Liver (tissue), 9 donors: ENCODE measurements around the gene EIF4E2. TPM values are rescaled to one million over a fixed set of nuclear protein-coding genes. Genes with fewer than 3 reads are reported as not detected.

Source experiments
- DNase-seq: peaks from one replicate; pipeline ENCODE4 v3.0.0-alpha.2; 2017; ENCODE audit warnings: low spot score
- H3K27ac ChIP-seq, 2 donors: one replicate each; pipeline ENCODE4 v1.7.0; 2013; ENCODE audit warnings: inconsistent platforms in 2 of 2, low read length in 2 of 2, control low read depth in 1 of 2, low read depth in 1 of 2, mild to moderate bottlenecking in 1 of 2
- H3K27me3 ChIP-seq, 4 donors: one replicate each; pipeline versions ENCODE4 v1.6.1 to v1.7.0; 2013; ENCODE audit warnings: low read length in 3 of 4, inconsistent platforms in 1 of 4, mild to moderate bottlenecking in 1 of 4, moderate library complexity in 1 of 4; ENCODE audit not compliant: control insufficient read depth in 4 of 4, insufficient read depth in 4 of 4
- H3K36me3 ChIP-seq, 4 donors: one replicate each; pipeline versions ENCODE4 v1.6.1 to v1.7.0; 2013; ENCODE audit warnings: low read length in 3 of 4, mild to moderate bottlenecking in 3 of 4, low read depth in 1 of 4, moderate library complexity in 1 of 4; ENCODE audit not compliant: control insufficient read depth in 4 of 4, insufficient read depth in 3 of 4
- H3K4me1 ChIP-seq, 4 donors: one replicate each; pipeline versions ENCODE4 v1.6.1 to v1.7.0; 2013; ENCODE audit warnings: low read length in 3 of 4, mild to moderate bottlenecking in 3 of 4, moderate library complexity in 1 of 4; ENCODE audit not compliant: control insufficient read depth in 4 of 4, insufficient read depth in 4 of 4
- H3K4me3 ChIP-seq, 3 donors: one replicate each; pipeline versions ENCODE4 v1.6.1 to v1.7.0; 2013; ENCODE audit warnings: low read length in 3 of 3, control low read depth in 1 of 3, low read depth in 1 of 3, mild to moderate bottlenecking in 1 of 3
- H3K9ac ChIP-seq, 2 donors: one replicate each; pipeline ENCODE4 v1.7.0; 2013; ENCODE audit warnings: low read length in 2 of 2, mild to moderate bottlenecking in 2 of 2, moderate library complexity in 2 of 2, control low read depth in 1 of 2, low read depth in 1 of 2
- H3K9me3 ChIP-seq, 4 donors: one replicate each; pipeline versions ENCODE4 v1.6.1 to v1.7.0; 2013; ENCODE audit warnings: low read length in 3 of 4; ENCODE audit not compliant: control insufficient read depth in 4 of 4
- EGR1 ChIP-seq, 2 donors: IDR thresholded peaks; 2 replicates each; pipeline ENCODE4 v1.6.1; 2016 to 2018; ENCODE audit warnings: antibody characterized with exemption in 2 of 2, low read depth in 2 of 2
- FOXA1 ChIP-seq: IDR thresholded peaks from 2 replicates; pipeline ENCODE4 v1.6.1; 2016; ENCODE audit warnings: antibody characterized with exemption
- FOXA2 ChIP-seq: IDR thresholded peaks from 2 replicates; pipeline ENCODE4 v1.6.1; 2016; ENCODE audit warnings: antibody characterized with exemption
- HNF4A ChIP-seq, 2 donors: conservative IDR thresholded peaks; 2 replicates each; pipeline ENCODE4 v1.6.1; 2016; ENCODE audit warnings: antibody characterized with exemption in 2 of 2, mild to moderate bottlenecking in 2 of 2
- HNF4G ChIP-seq: IDR thresholded peaks from 2 replicates; pipeline ENCODE4 v1.6.1; 2016; ENCODE audit warnings: antibody characterized with exemption
- JUND ChIP-seq, 2 donors: IDR thresholded peaks; 2 replicates each; pipeline ENCODE4 v1.6.1; 2016; ENCODE audit warnings: antibody characterized with exemption in 2 of 2
- NR2F2 ChIP-seq: IDR thresholded peaks from 2 replicates; pipeline ENCODE4 v1.6.1; 2016; ENCODE audit warnings: antibody characterized with exemption
- RAD21 ChIP-seq, 2 donors: IDR thresholded peaks; 2 replicates each; pipeline ENCODE4 v1.6.1; 2016; ENCODE audit warnings: antibody characterized with exemption in 2 of 2, mild to moderate bottlenecking in 2 of 2
- RXRA ChIP-seq, 2 donors: IDR thresholded peaks; 2 replicates each; pipeline ENCODE4 v1.6.1; 2017 to 2018; ENCODE audit warnings: antibody characterized with exemption in 2 of 2, mild to moderate bottlenecking in 1 of 2
- SP1 ChIP-seq: IDR thresholded peaks from 2 replicates; pipeline ENCODE4 v1.6.1; 2018; ENCODE audit warnings: antibody characterized with exemption, mild to moderate bottlenecking
- TAF1 ChIP-seq: conservative IDR thresholded peaks from 2 replicates; pipeline ENCODE4 v1.6.1; 2016; ENCODE audit warnings: antibody characterized with exemption, mild to moderate bottlenecking
- YY1 ChIP-seq: IDR thresholded peaks from 2 replicates; pipeline ENCODE4 v1.6.1; 2016; ENCODE audit warnings: antibody characterized with exemption, mild to moderate bottlenecking
- WGBS: extraction: QIAGEN DNeasy Blood & Tissue Kit; methylation state at CpG from one replicate; pipeline ENCODE4 v1.1.7; 2013; 5-methylcytosine and 5-hydroxymethylcytosine counted together
- polyA plus RNA-seq, 2 donors: library from polyadenylated mRNA; stranded (reverse) in 1 of 2; unstranded in 1 of 2; fragments of 200-250 nt in 1 of 2; fragments of >200 nt in 1 of 2; fragmentation: Nextera tagmentation in 1 of 2; extraction: Ambion mirVana in 1 of 2; gene quantifications; one replicate each; pipeline versions ENCODE4 v1.2.1 to v1.2.3, GENCODE V29; 2013 to 2015
- total RNA-seq, 2 donors: library from RNA; depleted of rRNA; stranded (reverse); fragments of >200 nt; gene quantifications; one replicate each; pipeline ENCODE4 v1.2.3, GENCODE V29; 2014
- TF ChIP-seq, protein P1 (sequence below): IDR thresholded peaks from 2 replicates; pipeline ENCODE4 v1.6.1; 2016; ENCODE audit warnings: antibody characterized with exemption
- TF ChIP-seq, protein P2 (sequence below): IDR thresholded peaks from 2 replicates; pipeline ENCODE4 v1.6.1; 2016; ENCODE audit warnings: antibody characterized with exemption
- TF ChIP-seq, protein P3 (sequence below): IDR thresholded peaks from 2 replicates; pipeline ENCODE4 v1.6.1; 2016; ENCODE audit warnings: antibody characterized with exemption
- TF ChIP-seq, protein P4 (sequence below): IDR thresholded peaks from 2 replicates; pipeline ENCODE4 v1.6.1; 2016; ENCODE audit warnings: antibody characterized with exemption, mild to moderate bottlenecking
- donor health status: healthy.
- donor health status: healthy.
- donor health status: healthy.
- donor health status: healthy.
- donor health status: healthy.

Gene EIF4E2
- total and polyA plus RNA-seq, 4 donors: 30.0 to 46.9 (median 45.4) TPM

DNA sequence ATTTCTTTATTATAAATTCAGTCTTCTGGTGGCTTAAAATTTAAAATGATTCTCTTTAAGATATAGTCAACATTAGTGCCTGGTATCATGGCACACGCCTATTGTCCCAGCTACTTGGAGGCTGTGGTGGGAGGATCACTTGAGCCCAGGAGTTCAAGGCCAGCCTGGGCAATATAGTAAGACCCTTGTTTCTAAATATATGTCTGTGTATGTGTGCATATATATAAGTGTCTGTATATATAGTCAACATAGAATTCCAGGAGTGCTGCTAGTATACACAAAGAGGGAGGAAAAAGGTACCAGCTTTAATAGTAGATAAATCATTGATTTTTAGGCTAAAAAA, 24.9 kb downstream of the EIF4E2 start:
- TF ChIP-seq SP1 (no peak), RXRA (IDR thresholded peaks at IDR 0.05) (no peak)
- TF ChIP-seq, protein P1, sequence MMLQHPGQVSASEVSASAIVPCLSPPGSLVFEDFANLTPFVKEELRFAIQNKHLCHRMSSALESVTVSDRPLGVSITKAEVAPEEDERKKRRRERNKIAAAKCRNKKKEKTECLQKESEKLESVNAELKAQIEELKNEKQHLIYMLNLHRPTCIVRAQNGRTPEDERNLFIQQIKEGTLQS: no peak
- TF ChIP-seq, protein P2, sequence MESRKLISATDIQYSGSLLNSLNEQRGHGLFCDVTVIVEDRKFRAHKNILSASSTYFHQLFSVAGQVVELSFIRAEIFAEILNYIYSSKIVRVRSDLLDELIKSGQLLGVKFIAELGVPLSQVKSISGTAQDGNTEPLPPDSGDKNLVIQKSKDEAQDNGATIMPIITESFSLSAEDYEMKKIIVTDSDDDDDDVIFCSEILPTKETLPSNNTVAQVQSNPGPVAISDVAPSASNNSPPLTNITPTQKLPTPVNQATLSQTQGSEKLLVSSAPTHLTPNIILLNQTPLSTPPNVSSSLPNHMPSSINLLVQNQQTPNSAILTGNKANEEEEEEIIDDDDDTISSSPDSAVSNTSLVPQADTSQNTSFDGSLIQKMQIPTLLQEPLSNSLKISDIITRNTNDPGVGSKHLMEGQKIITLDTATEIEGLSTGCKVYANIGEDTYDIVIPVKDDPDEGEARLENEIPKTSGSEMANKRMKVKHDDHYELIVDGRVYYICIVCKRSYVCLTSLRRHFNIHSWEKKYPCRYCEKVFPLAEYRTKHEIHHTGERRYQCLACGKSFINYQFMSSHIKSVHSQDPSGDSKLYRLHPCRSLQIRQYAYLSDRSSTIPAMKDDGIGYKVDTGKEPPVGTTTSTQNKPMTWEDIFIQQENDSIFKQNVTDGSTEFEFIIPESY: no peak
- DNase-seq: no peak
- Histone ChIP-seq H3K36me3 (peaks cover 0 to 2% (median 0%) of the 10 kb centered on the region in 4 donors), H3K9me3 (no peaks in the 10 kb centered on the region), H3K4me3 (no peak overlapping the region), H3K4me1 (peaks cover 13 to 69% (median 55%) of the 10 kb centered on the region in 4 donors), H3K9ac (no peak overlapping the region), H3K27me3 (no peaks in the 10 kb centered on the region), H3K27ac (peak overlapping the region; percentile 60 to 78)
- WGBS: 85% methylated on average over 1 of the region's 1 CpG

DNA sequence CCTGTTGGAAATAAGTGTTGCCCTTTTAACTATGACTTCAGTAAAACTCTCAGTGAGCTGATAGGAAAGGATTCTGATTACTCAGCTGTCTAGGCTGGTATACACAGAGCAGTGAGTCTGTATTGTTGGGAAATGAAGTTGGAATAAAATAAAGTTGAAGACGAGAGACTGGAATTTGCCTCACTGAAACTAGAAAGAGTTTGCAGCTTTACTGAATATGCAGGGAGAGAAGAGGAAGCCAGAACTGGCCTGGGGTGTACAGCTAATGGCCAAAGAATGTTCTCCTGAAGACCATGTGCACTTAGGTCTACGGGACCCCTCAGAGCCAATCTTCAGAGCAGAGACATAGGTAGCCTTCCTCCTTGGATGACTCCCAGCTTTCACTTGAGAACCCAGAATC, 26.5 kb downstream of the EIF4E2 start:
- Histone ChIP-seq H3K9ac (no peak overlapping the region), H3K9me3 (no peaks in the 10 kb centered on the region), H3K36me3 (peaks cover 0 to 4% (median under 1%) of the 10 kb centered on the region in 4 donors), H3K4me3 (no peak overlapping the region), H3K27me3 (no peaks in the 10 kb centered on the region), H3K27ac (peak overlapping the region; percentile 47 to 55), H3K4me1 (peaks cover 12 to 70% (median 51%) of the 10 kb centered on the region in 4 donors)
- TF ChIP-seq SP1 (no peak), JUND (IDR thresholded peaks at IDR 0.05) (no peak), HNF4G (no peak), NR2F2 (no peak), RXRA (IDR thresholded peaks at IDR 0.05) (peak in 1 of 2 donors; percentile 28), EGR1 (IDR thresholded peaks at IDR 0.05; ENCODE audit: low read depth in 2 of 2) (no peak), HNF4A (conservative IDR thresholded peaks at IDR 0.05) (peak in 1 of 2 donors; percentile 25)
- TF ChIP-seq, protein P1: no peak
- TF ChIP-seq, protein P2: no peak
- TF ChIP-seq, protein P3, sequence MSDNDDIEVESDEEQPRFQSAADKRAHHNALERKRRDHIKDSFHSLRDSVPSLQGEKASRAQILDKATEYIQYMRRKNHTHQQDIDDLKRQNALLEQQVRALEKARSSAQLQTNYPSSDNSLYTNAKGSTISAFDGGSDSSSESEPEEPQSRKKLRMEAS: no peak
- 38% methylated on average over 2 of the region's 2 CpGs for WGBS
- DNase-seq: no peak

DNA sequence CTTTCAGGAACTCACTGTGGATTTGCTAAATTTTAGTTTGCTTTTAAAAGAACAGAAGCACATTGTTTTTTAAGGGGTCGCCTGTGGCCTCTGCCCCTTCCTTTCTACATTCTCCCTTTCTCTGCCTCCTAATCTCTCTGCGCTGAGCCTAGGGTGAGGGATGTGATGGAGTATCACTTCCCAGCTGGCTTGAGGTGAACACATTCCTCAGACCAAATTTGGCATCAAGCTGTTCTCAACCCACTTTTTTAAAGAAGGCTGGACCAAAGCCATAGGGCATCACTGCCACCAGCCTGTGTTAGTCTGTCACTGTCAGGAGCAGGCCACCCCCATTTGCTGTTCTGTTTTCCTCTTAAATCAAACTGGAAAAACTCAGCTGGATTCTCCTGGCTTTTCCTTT, 27.4 kb downstream of the EIF4E2 start:
- TF ChIP-seq YY1 (no peak), HNF4G (no peak), FOXA1 (no peak), SP1 (no peak), TAF1 (no peak), JUND (IDR thresholded peaks at IDR 0.05) (no peak), FOXA2 (no peak), HNF4A (conservative IDR thresholded peaks at IDR 0.05) (no peak), RAD21 (IDR thresholded peaks at IDR 0.05) (no peak), EGR1 (IDR thresholded peaks at IDR 0.05; ENCODE audit: low read depth in 2 of 2) (no peak), NR2F2 (no peak)
- TF ChIP-seq, protein P4, sequence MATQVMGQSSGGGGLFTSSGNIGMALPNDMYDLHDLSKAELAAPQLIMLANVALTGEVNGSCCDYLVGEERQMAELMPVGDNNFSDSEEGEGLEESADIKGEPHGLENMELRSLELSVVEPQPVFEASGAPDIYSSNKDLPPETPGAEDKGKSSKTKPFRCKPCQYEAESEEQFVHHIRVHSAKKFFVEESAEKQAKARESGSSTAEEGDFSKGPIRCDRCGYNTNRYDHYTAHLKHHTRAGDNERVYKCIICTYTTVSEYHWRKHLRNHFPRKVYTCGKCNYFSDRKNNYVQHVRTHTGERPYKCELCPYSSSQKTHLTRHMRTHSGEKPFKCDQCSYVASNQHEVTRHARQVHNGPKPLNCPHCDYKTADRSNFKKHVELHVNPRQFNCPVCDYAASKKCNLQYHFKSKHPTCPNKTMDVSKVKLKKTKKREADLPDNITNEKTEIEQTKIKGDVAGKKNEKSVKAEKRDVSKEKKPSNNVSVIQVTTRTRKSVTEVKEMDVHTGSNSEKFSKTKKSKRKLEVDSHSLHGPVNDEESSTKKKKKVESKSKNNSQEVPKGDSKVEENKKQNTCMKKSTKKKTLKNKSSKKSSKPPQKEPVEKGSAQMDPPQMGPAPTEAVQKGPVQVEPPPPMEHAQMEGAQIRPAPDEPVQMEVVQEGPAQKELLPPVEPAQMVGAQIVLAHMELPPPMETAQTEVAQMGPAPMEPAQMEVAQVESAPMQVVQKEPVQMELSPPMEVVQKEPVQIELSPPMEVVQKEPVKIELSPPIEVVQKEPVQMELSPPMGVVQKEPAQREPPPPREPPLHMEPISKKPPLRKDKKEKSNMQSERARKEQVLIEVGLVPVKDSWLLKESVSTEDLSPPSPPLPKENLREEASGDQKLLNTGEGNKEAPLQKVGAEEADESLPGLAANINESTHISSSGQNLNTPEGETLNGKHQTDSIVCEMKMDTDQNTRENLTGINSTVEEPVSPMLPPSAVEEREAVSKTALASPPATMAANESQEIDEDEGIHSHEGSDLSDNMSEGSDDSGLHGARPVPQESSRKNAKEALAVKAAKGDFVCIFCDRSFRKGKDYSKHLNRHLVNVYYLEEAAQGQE: no peak
- TF ChIP-seq, protein P3: no peak
- TF ChIP-seq, protein P2: no peak
- no peak overlapping the region for H3K4me3 ChIP-seq
- DNase-seq: no peak
- peaks cover 0 to 6% (median 3%) of the 10 kb centered on the region in 4 donors for H3K36me3 ChIP-seq
- no peaks in the 10 kb centered on the region for H3K9me3 ChIP-seq
- H3K27ac ChIP-seq: no peak overlapping the region
- WGBS: 93% methylated on average over 2 of the region's 2 CpGs
- peaks cover 8 to 65% (median 49%) of the 10 kb centered on the region in 4 donors for H3K4me1 ChIP-seq
- no peaks in the 10 kb centered on the region for H3K27me3 ChIP-seq
- no peak overlapping the region for H3K9ac ChIP-seq
